HepG2 (cell line): Measurements from ENCODE around the gene GADD45B.

Experiments used
- CTCF ChIP-seq: sonication (generic); formaldehyde crosslinking; IDR thresholded peaks from 2 replicates; pipeline ENCODE4 v1.5.0; 2020; ENCODE audit warnings: mild to moderate bottlenecking, missing genetic modification reagents, moderate library complexity
- EZH2 ChIP-seq: conservative IDR thresholded peaks from 2 replicates; pipeline ENCODE4 v1.6.1; 2012; ENCODE audit warnings: mild to moderate bottlenecking, low read depth, low read length, moderate library complexity
- GABPB1 ChIP-seq: IDR thresholded peaks from 2 replicates; pipeline ENCODE4 v1.6.1; 2016; ENCODE audit warnings: mild to moderate bottlenecking, missing genetic modification reagents, moderate library complexity, missing compliant biosample characterization
- HDAC6 ChIP-seq: fragments of 200-600 bp; sonication (generic); IDR thresholded peaks from 2 replicates; pipeline ENCODE4 v1.7.0; 2017; ENCODE audit warnings: mild to moderate bottlenecking, antibody characterized with exemption, low read length, low read depth
- NCOR1 ChIP-seq: fragments of 200-600 bp; sonication (generic); IDR thresholded peaks from 2 replicates; pipeline ENCODE4 v1.7.0; 2017; ENCODE audit warnings: antibody characterized with exemption, low read length, borderline replicate concordance
- POLR2A ChIP-seq, 2 experiments: IDR thresholded peaks; 2 replicates each; pipeline ENCODE4 v1.6.1; 2011; ENCODE audit warnings: low read depth in 2 of 2, low read length in 2 of 2, mild to moderate bottlenecking in 1 of 2, moderate library complexity in 1 of 2; ENCODE audit not compliant: insufficient read depth in 1 of 2
- SYNCRIP ChIP-seq: fragments of 200-400 bp; formaldehyde crosslinking; IDR thresholded peaks from 2 replicates; pipeline ENCODE4 v1.6.1; 2018; ENCODE audit warnings: mild to moderate bottlenecking, low read depth, low read length; ENCODE audit not compliant: insufficient read depth
- TARDBP ChIP-seq: sonication (generic); formaldehyde crosslinking; IDR thresholded peaks from 2 replicates; pipeline ENCODE4 v1.8.0; 2022; ENCODE audit warnings: mild to moderate bottlenecking, missing genetic modification reagents
- ZBTB33 ChIP-seq: sonication (generic); formaldehyde crosslinking; IDR thresholded peaks from 2 replicates; pipeline ENCODE4 v1.4.0; 2020; ENCODE audit warnings: missing genetic modification reagents
- ZNF343 ChIP-seq: sonication (generic); formaldehyde crosslinking; IDR thresholded peaks from 2 replicates; pipeline ENCODE4 v1.4.0; 2020; ENCODE audit warnings: mild to moderate bottlenecking, missing genetic modification reagents
- ZNF781 ChIP-seq: sonication (generic); formaldehyde crosslinking; IDR thresholded peaks from 2 replicates; pipeline ENCODE4 v1.5.1; 2020; ENCODE audit warnings: borderline replicate concordance, mild to moderate bottlenecking, missing genetic modification reagents; ENCODE audit errors: not compliant biosample characterization

GRCh38 chr19:2488405-2488941, 12.5 kb downstream of the GADD45B start:
- no peak for TF ChIP-seq SYNCRIP
- no peak for TF ChIP-seq CTCF (CRISPR knock-in tag)
- TF ChIP-seq ZBTB33 (CRISPR knock-in tag) = no peak
- TF ChIP-seq GABPB1 (CRISPR knock-in tag) = no peak
- no peak for TF ChIP-seq ZNF781
- no peak for TF ChIP-seq TARDBP
- TF ChIP-seq ZNF343 = no peak
- TF ChIP-seq EZH2 = no peak
- no peak for TF ChIP-seq NCOR1
- no peak for TF ChIP-seq POLR2A (IDR thresholded peaks at IDR 0.05; ENCODE audit: insufficient read depth in 1 of 2, low read depth in 2 of 2, low read length in 2 of 2)
- no peak for TF ChIP-seq HDAC6
